Measurements from ENCODE around the gene THOC6. TPM values are rescaled to one million over a fixed set of nuclear protein-coding genes. Genes with fewer than 3 reads are reported as not detected.

The THOC6 gene
- total RNA-seq, 1 experiment from 2014 or later, result 68.2 TPM

DNA sequence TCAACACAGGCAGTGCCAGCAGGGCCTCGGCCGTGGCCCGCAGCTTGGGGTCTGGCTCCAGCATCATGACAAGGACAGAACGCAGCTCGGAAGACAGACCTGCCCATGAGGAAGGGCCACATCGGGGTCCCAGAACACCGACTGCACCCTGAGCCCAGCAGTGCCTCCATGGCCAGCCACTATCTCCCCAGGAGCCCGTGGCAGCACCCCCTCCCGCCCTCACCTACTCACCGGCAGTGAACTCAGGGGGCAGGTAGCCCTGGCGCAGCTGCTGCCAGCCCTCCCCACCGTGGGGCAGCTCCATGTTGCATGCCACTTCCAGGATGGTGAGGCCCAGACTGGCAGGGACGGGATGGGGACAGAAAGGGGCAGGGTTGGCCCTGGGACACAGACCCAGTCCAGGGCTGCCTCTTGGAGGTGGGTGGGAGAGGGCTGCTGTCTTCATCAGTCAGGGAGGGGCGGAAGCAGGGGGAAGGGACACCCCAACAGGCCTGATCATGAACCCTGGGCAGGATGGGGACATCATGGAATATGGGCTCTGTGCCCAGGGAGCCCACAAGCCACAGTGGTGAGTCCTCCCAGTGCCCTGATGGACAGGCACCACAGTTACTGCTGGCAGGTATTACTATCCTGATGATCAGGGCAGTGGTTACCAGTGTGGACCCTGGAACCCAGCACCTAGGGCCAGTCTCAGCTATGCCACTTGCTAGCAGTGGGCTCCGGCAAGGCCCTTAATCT, 49.3 kb upstream of the THOC6 start:
- Mint-ChIP-seq H3K27ac (no peak overlapping the region), H3K4me3 (no peak overlapping the region), H3K9me3 (no peaks in the 10 kb centered on the region), H3K27me3 (ENCODE audit: low read depth) (no peaks in the 10 kb centered on the region; the same call in none of the 2 replicates), H3K4me1 (peaks cover 15 to 16% of the 10 kb centered on the region in 2 experiments), H3K36me3 (ENCODE audit: insufficient read depth in 1 of 3, low read depth in 3 of 3) (peaks cover 11 to 47% (median 41%) of the 10 kb centered on the region in 3 experiments; a peak in 6 of 7 replicates)
- Histone ChIP-seq H3K23ac (ENCODE audit: insufficient read length, low read depth, low read length) (no peak overlapping the region), H2BK12ac (ENCODE audit: insufficient read length, low read depth, low read length) (no peak overlapping the region), H3K79me1 (ENCODE audit: insufficient read depth, low read depth, low read length, poor library complexity, severe bottlenecking) (no peaks in the 10 kb centered on the region), H2BK15ac (ENCODE audit: low read depth, low read length) (no peak overlapping the region), H3K79me2 (ENCODE audit: insufficient read depth, low read length) (no peaks in the 10 kb centered on the region), H2BK20ac (ENCODE audit: low read depth, low read length, poor library complexity, severe bottlenecking) (no peak overlapping the region), H3K23me2 (ENCODE audit: insufficient read length, low read depth, low read length, poor library complexity, severe bottlenecking) (peaks cover 4% of the 10 kb centered on the region), H4K5ac (ENCODE audit: insufficient read length, low read depth, low read length) (no peak overlapping the region), H3K27ac (ENCODE audit: insufficient read length, low read depth, low read length) (no peak overlapping the region), H4K20me1 (ENCODE audit: control insufficient read depth, insufficient read depth, insufficient read length) (peaks cover 3% of the 10 kb centered on the region), H4K8ac (replicated peaks; ENCODE audit: insufficient read length, low read depth, low read length) (no peak overlapping the region), H3K56ac (ENCODE audit: insufficient read length, low read depth, low read length) (no peak overlapping the region), H3K4ac (ENCODE audit: low read depth, low read length) (no peak overlapping the region), H3K9me3 (ENCODE audit: control insufficient read depth, low read depth, low read length) (no peaks in the 10 kb centered on the region), H3K27me3 (ENCODE audit: insufficient read depth, low read length) (no peaks in the 10 kb centered on the region), H2AK5ac (ENCODE audit: insufficient read length, low read length) (no peak overlapping the region), H3K9ac (ENCODE audit: extremely low read depth, insufficient read length, low read length) (no peak overlapping the region), H3K18ac (ENCODE audit: insufficient read length, low read depth, low read length) (no peak overlapping the region), H3K4me2 (ENCODE audit: insufficient read depth, insufficient read length, low read length) (no peak overlapping the region), H2BK5ac (ENCODE audit: insufficient read length, low read length) (no peak overlapping the region), H2AFZ (ENCODE audit: low read length) (no peak overlapping the region), H4K91ac (ENCODE audit: insufficient read length, low read depth, low read length) (no peak overlapping the region), H3K4me1 (ENCODE audit: insufficient read depth, low read length) (no peaks in the 10 kb centered on the region), H3K14ac (ENCODE audit: insufficient read depth, low read length) (no peak overlapping the region), H2BK120ac (ENCODE audit: low read depth, low read length, poor library complexity, severe bottlenecking) (no peak overlapping the region), H3T11ph (ENCODE audit: low read length) (no peak overlapping the region)
- WGBS (ENCODE audit: extremely low coverage, insufficient read length, low lambda C conversion rate), result no CpG with 5 or more reads among the region's 15 CpGs
- no peak for DNase-seq
- TF ChIP-seq, protein P1, sequence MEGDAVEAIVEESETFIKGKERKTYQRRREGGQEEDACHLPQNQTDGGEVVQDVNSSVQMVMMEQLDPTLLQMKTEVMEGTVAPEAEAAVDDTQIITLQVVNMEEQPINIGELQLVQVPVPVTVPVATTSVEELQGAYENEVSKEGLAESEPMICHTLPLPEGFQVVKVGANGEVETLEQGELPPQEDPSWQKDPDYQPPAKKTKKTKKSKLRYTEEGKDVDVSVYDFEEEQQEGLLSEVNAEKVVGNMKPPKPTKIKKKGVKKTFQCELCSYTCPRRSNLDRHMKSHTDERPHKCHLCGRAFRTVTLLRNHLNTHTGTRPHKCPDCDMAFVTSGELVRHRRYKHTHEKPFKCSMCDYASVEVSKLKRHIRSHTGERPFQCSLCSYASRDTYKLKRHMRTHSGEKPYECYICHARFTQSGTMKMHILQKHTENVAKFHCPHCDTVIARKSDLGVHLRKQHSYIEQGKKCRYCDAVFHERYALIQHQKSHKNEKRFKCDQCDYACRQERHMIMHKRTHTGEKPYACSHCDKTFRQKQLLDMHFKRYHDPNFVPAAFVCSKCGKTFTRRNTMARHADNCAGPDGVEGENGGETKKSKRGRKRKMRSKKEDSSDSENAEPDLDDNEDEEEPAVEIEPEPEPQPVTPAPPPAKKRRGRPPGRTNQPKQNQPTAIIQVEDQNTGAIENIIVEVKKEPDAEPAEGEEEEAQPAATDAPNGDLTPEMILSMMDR (conservative IDR thresholded peaks at IDR 0.05), result no peak

Data from H9 (cell line).